Measurements from ENCODE around the gene ANTXR1.

The ANTXR1 gene

DNA sequence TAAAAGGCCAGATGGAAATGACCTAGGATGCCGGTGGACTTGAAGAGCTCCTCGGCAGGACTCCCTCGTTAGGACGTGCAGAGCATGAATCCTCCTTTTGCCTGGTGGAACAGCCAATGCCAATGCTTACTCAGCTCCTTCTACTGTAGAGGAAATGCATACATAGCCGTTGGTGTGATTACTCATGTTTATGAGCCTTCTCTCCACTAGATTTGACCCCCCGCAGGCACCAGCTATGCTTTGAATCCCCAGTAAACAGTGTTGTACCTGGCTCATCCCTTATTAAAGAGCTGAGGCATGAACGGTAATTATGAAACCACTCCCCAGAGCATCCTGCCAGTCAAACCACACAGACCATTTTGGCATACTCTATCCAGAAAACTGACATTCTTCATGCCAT lies 172.8 kb downstream of the ANTXR1 start:
- DNase-seq, result peak; percentile 65

DNA sequence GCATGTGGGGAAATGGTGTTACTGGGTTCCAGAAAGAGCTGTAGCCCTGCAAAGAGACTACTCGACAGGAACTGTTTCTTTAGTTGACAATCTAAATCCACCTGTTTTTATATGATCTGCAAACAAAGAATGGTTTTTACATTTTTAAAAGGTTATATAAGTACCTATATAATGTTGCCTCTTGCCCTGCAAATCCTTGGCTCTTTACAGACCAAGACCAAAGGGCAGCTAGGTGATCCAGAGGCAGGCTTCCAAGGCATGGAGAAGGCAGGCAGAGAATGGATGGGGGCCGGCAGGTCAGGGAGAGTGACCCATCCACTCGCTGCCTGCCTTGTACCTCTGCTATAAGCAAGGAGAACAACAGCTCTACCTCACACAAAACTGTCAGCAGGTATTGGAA lies 173.6 kb downstream of the ANTXR1 start:
- no peak for DNase-seq

DNA sequence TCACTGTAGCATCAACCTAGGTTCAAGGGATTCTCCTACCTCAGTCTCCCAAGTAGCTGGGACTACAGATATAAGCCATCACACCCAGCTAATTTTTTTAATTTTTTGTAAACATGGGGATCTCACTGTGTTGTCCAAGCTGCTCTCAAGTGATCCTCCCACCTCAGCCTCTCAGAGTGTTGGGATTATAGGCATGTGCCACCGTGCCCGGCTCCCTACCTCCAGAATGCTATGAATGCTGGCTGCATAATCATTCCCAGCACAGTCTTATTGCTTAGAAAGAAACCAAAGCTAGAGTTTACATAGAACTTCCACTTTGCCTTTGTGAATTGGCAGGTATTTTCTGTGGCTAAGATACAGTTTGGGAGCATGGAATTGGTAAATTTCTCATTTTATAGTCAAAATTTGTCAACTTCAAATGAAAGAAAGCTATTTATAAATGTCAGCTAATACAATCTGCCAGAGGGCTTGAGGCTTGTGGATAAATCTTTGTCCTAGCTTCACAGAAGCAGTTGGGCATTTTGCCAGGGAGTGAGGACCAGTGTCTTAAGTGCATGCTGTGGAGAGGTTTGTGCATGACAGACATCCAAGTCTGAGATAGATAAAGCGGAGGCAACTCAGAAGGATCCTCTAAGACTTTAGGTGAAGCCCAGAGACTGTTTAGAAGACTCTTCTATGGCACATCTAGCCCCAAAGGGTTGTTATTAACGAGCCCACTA lies 175.4 kb downstream of the ANTXR1 start:
- no peak for DNase-seq

DNA sequence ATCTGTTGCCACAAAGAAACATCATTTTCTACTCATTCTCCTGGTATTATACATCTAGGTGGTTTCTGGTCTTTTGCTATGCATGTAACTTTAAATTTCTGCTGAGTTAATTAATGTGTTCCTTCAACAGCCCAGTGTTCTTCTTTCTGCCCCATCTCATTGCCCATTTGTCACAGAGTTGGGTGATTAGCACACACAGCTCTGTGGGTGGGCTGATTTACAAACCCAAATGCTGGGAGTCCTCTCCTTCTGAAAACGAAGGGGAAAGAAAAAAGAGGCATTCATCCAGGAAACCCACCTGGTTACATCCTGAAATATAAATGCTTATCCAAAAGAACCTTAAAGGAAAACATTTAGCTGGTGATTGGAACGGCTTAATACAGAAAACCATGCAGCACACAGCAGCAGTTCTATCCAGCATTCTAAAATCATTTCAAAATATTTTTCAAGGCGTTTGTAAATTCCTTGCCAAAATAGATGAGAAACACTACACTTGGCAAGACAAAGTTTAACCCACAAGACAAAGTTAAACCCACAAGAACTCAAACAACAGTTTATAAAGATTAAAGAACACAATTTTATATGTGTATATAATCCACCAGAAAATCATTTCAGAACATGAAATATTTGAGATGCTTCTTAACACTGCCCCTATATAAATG lies 177.9 kb downstream of the ANTXR1 start:
- DNase-seq, result peak; percentile 26

DNA sequence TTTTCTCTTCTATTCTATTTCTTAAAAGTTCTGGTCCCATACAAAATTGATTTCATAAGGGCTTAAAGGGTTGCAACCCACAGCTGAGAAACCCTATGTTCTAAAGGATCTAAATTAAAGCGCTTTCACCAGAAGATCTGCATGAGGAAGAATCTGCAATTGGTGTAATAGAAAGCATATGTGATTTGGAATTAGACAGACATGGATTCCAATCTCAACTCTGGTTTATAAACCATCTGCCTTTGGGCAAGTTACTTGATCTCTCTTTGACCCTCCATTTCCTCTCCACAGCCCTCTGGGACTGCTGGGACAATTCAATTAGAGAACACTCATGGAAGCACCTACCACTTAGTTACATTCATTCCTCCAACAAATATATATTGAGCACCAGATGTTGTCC lies 178.7 kb downstream of the ANTXR1 start:
- peak; percentile 74 for DNase-seq

DNA sequence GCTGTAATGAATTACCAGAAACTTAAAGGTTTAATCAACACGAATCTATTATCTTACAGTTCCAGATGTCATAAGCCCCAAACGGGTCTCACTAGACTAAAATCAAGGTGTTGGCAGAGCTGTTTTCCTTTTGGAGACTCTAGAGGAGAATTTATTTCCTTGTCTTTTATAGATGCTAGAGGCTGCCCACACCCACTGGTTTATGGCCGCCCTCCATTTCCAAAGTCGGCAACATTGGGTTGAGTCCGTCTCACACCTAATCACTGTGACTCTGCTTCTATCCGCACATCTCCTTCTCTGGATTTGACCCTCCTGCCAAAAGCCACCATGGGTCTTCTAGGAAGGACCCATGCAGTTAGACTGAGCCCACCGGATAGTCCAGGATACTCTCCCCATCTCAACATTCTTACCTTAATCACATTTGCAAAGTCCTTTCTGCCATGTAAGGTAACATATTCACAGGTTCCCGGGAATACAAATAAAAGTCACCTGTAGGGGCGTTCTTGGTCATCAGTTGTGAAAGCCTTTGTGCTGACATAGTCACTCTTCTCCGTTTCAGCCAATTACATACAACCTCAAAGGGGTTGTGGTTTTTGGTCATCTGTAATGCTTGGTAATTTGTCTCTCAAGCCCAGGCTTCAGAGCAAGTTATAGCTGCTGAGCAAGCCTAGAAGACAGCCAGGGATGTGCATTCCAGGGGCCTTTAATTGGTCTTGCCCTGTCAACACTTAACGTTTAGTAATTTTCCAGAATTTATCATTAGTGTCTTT lies 179.4 kb downstream of the ANTXR1 start:
- peak; percentile 89 for DNase-seq

DNA sequence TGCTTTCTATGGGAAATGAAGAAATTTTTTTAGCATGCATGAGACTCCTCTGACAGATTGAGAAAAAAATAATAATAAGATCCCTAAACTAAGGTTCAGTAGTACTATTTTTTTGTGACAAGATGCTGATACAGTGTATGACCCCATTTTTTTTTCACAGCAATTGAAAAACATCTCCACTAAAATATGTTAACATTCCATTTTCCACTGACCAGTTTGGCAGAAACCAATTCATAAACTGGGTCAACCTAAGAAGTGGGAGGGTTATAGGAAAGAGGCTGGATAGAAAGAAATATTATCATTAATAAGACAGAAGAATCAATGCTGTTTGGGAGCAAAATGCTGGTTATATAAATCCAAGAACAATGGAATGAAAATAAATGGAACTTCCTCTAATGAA lies 182.7 kb downstream of the ANTXR1 start:
- DNase-seq, result no peak

DNA sequence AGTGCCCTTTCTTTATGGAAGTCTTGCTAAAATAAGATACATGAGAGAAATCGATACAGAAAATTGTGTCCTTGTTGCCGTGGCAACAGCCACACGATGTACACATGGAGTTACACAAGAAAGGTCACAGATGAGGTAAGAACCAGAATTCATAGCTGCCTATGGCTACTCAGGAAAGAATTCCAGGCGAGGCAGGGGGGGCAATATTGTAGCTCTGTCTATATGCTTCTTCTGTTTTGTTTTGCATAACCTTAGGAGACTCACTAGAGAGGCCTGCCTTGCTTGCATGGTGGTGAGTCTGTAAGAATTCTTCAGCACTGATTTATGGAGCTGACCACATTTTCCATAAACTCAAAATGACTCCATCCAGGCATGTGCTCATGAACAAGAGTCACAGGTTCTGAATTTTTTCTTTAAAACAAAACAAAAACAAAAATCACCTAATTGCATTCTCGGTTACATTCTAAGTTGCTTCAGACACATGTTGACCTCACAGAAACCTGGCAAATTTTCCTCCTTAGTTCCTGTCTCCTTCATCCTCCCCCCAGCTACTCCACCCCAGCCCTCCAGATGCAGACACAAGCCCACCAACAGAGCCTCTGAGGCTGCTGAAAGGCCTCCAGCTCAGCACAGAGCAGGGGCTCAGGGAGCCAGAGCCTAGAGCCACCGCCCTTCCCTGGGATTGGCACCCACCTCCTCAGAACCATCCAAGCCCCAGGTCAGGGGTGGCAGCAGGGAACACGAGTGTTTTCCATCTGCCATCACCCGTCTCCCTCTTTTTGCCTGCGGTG lies 183.5 kb downstream of the ANTXR1 start:
- peak; percentile 97 for DNase-seq

DNA sequence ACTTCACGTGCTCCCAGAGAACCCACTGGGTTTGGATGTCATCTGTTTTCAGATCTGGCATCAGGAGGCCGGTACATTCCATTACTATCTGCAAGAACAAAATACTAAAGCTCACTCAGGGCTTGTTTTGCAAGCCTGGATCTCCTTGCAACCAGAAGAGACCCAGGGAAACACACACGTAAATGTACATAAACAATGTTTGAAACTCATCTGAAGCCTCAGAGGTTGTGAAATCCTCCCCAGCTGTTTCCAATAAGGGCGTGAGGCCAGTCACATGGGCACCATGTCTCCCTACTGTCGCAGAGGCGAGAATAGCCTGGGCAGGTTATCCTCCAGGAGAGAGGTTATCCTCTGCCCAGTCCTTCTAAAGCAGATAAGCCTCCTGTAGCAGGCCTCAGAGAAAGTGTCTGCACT lies 187.1 kb downstream of the ANTXR1 start:
- DNase-seq, result peak; percentile 73

DNA sequence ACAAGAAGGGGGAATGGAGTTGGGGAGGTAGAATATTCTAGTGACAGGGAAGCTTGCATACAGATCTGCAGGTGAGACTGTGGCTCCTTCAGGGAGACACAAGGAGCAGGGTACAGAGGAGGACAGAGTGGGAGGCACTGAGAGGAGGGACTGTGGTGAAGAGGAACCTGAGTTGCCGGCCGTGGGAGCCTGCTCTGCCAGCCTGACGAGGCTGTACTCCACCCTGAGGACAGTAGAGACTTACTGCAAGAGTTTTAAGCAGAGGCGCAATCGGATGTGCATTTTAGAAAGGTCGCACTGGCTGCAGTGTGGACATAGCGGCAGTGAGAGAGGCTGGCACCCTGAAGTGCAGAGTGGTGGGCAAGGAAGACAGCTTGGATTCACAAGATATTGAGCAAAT lies 188.3 kb downstream of the ANTXR1 start:
- no peak for DNase-seq

DNA sequence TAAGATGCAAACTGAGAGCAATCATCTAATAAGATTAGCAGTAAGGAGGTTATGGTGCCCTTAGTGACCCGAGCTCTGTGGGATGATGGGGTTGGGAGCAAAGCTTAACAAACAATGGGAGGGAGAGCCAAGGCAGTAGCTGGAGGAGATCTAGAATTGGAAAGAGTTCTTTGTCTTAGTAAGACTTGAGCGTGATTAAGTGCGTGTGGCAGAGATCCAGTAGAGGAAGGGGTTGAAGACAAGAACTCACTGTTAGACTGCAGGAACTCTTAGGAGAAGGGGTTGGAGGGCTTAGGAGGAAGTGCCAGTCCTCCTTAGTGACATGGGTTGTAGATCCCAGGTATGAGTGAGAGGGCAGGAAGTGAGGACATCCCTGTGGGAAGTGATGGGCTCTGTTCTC lies 189.3 kb downstream of the ANTXR1 start:
- no peak for DNase-seq

DNA sequence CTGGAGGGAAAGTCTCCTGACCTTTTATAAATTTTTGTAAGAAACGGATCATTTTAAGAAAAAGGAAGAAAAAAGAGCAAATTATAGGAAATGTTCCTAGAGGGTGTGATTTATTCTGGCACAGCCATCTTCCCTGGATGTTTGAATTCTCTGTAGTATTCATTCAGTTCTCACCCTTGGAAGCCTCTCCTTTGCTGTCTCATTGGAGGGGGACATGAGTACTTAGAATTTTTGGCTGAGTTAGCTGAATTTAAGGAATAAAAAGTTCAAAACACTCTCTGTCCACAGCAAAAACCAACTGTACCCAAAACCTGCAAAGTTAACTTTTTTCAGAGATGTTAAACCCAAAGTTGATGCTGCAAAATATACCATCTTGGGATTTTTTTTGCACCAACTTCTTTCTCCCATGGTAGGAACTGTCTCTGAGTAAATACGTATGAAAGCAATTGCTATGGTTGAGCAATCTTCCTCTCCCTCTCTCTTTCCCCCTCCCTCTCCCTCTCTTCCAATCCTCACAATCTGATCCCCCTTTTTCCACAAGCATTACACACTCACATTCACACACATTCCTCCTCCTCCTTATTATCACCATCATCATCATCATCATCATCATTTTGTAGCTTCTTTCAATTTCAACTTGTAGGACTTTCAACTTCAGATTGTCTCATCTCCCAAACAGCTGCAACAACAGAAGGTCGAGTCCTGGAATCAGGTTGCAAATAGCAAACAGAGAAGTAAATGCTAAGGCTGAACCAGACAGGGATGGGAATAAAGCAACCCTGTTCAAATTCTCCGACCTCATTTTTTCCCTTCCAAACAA lies 190.4 kb downstream of the ANTXR1 start:
- no peak for DNase-seq

DNA sequence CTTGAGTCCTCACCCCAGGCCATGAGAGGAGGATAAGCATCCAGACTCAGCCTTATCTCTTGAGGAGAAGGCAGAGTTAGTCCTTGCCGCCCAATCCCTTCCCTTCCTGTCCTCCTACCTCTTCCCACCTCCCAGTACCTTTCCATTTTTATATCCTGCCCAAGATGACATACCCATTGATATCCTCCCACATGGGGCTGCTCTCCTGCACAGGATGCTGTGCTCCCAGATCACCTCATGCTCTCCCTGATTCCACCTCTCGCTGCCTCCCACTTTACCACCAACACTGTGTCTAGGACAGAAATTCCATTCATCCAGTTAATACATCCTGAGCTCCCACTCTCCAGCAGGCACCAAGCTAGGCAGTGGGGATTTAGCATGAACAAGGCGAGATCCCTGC lies 191.7 kb downstream of the ANTXR1 start:
- no peak for DNase-seq

DNA sequence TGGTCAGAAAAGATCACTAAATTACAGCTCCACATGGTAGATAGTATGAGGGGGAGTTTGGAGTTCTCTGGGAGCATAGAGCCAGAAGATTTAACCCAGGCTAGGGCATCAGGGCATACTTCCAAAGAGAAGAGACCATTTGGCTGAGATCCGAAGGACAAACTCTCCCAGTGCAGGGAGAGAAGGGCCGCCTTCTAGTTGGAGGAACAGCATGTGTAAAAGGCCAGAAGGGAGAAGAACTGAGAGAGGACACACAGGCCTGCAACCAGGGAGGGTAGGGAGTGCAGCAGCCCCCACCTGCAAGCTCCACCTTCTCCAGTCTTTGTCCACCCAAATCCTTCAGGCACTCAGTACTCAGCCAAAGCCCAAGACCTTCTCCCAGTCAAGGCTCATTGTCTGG lies 192.1 kb downstream of the ANTXR1 start:
- DNase-seq, result no peak

DNA sequence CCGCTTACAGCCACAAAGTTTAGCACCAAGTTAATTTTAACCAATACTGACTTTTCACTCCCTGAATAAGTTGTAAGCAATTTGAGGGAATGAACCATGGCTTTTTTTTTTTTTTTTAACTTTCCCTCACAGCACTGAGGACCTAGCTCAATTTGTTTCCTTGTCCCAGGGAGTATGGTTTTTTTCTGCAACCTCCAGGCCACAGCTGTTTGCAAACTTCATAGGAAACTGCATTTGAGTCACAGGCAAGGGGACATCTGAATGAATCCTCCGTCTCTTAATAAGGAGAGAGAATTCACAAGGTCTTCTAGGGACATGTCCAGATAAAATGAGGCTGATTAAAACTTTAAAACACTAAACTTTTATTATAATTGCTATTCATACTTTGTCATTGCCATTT lies 192.5 kb downstream of the ANTXR1 start:
- DNase-seq, result no peak

DNA sequence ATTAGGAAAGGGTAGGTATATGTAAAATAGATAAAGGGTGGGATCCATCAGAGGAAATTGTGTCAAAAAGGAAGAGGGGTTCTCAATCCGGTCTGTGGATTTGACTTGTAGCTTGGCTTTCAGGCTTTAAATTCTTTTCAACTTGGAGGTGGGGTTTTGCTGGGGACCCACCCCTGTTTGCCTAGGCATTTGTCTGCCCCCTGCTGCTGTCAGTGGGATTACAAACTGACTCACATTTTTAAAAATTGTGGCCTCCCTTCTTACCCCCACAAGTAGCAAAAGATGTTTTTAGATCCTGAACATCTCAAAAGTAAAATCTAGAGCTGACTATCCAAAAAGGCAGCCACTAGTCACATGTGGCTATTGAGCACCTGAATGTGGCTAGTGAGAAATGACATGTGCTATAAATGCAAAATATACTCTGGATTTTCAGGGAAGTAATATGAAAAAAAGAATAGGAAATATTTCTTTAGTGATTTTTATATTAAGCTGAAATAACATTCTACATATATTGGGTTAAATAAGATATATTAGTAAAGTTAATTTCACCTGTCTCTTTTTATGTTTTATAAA lies 195.1 kb downstream of the ANTXR1 start:
- DNase-seq, result no peak

DNA sequence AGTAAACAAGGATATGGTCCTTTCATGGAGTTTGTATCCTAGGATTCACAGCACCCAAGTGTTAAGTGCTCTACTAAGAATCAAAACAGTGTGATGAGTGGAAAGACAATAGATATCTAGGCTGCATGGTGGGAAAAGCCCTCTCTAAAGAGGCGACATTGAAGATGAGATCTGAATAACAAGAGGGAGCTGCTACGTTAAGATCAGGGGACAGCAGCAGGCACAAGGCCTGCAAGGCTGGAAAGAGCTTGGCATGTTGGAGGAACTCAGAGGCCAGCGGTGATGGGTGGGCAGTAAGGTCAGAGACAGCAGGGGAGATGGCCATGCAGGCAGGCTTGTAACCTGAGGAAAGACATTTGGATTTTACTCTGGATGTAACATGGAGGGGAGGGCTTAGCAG lies 196.5 kb downstream of the ANTXR1 start:
- no peak for DNase-seq

DNA sequence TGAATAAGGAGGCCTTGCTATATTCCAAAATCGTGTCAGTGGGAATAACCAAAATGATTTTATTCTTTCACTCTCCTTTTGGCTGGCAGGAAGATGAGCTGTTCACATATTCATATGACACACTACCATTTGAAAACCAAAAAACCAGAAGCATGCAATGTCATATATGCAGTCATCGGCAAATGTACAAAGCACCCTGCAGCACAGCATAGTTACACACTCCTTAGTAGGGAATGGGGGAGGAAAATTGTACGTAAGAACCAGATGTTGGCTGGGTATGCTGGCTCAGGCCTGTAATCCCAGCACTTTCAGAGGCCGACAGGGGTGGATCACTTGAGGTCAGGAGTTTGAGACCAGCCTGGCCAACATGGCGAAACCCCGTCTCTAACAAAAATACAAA lies 197.4 kb downstream of the ANTXR1 start:
- peak; percentile 71 for DNase-seq

DNA sequence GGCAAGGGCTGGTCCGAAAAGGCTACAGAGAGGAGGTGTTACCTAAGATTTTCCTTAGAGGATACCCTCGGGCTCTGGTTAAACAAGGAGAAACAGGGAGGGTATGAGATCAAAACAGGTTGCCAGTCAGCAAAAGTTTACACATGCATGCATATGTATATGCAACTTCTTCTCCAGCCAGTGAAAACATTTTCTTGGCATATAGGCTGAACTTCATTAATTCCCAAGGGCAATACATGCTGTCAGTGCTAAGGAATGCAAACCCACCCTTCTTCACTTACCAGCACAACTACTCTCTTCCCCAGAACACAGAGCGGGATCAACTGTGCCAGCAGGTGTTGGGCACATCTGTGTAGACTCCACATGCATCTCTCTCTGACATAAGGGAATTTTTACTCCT lies 198.1 kb downstream of the ANTXR1 start:
- no peak for DNase-seq

DNA sequence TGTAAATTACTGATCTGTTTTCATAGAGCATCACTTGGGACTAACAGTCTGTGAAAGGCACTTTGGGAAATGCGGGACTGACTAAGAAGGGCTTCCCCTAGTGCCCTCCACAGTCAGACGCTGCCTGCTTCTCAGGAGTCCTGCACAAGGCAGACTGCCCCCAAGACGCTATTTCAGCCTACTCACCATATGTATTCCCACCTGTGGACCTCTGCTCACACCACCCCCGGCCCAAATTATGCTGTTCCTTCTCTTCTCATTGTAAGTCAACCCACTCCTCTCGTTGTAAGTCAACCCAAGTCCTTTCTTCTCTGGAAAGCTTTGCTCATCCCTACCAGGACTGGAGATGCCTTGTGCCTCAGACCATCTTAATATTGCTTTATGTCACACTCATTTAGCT lies 198.7 kb downstream of the ANTXR1 start:
- no peak for DNase-seq

DNA sequence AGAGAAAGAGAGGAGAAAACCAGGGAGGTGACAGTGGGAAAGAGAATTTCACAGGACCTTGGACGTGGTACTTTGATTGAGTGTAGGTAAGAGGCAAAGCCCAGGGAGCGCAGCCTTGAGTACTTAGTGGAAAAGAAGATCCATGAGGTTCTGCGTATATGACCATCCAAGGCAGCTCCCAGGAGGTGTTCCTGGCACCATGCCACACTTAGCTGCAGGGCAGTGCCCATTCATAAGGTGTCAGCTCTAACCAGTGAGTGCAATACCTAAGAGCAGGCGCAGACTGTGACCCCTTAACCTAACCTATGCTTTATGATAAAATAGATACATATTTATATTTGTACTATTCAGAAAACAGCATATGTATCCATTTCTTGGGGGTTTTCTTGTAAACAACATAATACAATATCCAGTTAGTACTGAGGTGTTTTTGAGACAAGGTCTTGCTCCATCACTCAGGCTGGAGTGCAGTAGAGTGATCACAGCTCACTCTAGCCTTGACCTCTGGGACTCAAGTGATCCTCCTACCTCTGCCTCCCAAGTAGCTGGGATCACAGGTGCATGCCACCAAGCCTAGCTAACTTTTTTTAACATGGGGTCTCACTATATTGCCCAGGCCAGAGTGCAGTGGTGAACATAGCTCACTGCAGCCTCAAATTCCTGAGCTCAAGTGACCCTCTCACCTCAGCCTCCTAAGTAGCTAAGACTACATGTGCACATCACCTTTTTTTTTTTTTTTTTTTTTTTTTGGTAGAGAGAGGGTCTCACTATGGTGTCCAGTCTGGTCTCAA lies 199.5 kb downstream of the ANTXR1 start:
- no peak for DNase-seq
